Bronchial epithelial cell (primary cell): ENCODE measurements around the gene CPLX1. TPM values are rescaled to one million over a fixed set of nuclear protein-coding genes. Genes with fewer than 3 reads are reported as not detected.

Experiments used
- DNase-seq: peaks from one replicate; pipeline ENCODE4 v3.0.0-alpha.2; 2010; ENCODE audit warnings: low read depth
- FAIRE-seq: peaks from 2 replicates; lab custom pipeline; 2011; peaks lifted over from hg19 to GRCh38; lab: Jason Lieb, UNC
- H3K27me3 ChIP-seq: 2 replicates; pipeline ENCODE4 v1.5.1; 2011; ENCODE audit warnings: low read length; ENCODE audit not compliant: control insufficient read depth, insufficient read depth
- H3K36me3 ChIP-seq: 2 replicates; pipeline ENCODE4 v1.5.1; 2011; ENCODE audit warnings: low read length; ENCODE audit not compliant: control insufficient read depth, insufficient read depth
- H3K4me3 ChIP-seq: 2 replicates; pipeline ENCODE4 v1.5.1; 2011; ENCODE audit warnings: mild to moderate bottlenecking, low read depth, low read length, control low read depth
- total RNA-seq: library from RNA; depleted of rRNA; stranded (reverse); fragments of >200 nt; gene quantifications from 2 replicates; pipeline ENCODE4 v1.2.1, GENCODE V29; 2014
- TF ChIP-seq, protein P1 (sequence below): IDR thresholded peaks from 2 replicates; pipeline ENCODE4 v1.5.1; 2011; ENCODE audit warnings: mild to moderate bottlenecking, moderate library complexity, low read length, control low read depth, inconsistent platforms; ENCODE audit not compliant: insufficient read depth, severe bottlenecking

The CPLX1 gene
- total RNA-seq, 1 donor from 2014 or later: not detected

DNA sequence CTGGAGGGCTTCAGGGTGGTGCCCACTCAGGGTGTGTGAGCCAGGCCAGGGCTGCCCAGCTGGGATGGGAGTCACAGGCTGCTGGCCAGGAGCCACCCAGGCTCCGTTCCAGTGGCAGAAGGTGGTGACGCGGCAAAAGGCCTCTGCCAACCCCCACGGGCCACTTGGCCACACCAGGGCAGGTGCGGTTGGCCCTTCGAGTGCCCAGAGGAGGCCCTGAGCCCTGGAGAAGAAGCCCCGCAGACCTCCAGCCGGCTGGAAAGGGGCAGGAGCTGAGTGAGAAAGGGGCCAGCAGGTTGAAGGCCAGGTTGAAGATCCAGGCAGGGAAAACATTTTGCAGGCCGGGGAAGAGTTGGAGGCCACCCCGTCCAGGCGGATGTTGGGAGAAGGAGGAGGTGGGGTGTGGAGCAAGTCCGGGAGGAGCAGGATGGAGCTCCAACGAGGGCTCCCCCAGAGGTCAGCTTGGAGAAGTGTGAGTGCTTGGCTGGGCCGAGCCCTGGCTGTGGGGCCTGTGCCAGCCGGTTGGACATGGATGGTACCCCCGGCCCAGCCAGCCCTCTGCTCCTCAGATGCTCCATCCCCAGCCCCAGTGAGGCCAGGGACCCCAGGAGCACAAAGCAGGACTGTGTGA lies 2.8 kb upstream of the CPLX1 start:
- H3K4me3 ChIP-seq: no peak overlapping the region
- FAIRE-seq: no peak
- DNase-seq: no peak
- H3K27me3 ChIP-seq: peaks cover 28% of the 10 kb centered on the region
- H3K36me3 ChIP-seq: no peaks in the 10 kb centered on the region
- TF ChIP-seq, protein P1, sequence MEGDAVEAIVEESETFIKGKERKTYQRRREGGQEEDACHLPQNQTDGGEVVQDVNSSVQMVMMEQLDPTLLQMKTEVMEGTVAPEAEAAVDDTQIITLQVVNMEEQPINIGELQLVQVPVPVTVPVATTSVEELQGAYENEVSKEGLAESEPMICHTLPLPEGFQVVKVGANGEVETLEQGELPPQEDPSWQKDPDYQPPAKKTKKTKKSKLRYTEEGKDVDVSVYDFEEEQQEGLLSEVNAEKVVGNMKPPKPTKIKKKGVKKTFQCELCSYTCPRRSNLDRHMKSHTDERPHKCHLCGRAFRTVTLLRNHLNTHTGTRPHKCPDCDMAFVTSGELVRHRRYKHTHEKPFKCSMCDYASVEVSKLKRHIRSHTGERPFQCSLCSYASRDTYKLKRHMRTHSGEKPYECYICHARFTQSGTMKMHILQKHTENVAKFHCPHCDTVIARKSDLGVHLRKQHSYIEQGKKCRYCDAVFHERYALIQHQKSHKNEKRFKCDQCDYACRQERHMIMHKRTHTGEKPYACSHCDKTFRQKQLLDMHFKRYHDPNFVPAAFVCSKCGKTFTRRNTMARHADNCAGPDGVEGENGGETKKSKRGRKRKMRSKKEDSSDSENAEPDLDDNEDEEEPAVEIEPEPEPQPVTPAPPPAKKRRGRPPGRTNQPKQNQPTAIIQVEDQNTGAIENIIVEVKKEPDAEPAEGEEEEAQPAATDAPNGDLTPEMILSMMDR: peak; percentile 5

DNA sequence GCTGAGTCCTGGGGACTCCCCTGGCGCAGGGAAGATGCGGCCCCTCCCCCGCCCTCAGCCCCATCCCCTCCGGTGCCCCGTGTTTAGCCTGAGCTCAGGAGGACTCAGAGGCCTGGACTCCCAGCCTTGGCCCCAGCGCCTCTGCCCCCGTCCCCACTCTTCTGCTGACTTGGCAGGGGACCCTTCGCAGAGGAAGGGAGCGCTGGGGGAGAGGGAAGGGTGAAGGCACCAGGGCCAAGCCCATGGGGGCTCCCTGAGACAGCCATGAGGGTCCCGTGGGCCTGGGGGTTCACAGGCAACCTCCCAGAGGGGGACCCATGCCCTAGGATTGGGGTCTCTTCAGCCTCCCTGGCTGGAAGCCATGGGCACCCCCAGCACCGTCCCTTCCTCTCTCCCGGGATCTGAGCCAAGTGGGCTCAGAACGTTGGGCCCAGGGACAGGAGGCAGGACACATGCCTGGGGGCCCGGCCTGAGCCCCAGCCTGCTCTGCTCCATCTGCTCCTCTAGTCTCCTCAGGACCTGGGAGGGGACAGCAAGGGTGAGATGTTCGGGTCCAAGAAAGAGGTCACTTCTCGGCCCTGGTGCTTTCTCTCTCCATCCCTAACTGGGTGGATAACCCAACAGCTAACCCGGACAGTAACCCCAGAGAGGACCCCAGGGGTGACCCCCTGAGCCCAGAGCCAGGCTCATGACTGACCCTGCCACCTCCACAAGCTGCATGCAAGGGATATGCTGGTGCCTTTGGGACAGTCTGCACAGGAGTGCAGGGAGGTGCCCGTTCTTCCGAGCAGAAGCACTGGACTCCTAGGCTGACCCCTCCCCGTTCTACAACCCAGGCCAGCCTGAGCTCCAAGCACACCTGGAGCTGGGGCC lies 1.5 kb upstream of the CPLX1 start:
- no peak for DNase-seq

DNA sequence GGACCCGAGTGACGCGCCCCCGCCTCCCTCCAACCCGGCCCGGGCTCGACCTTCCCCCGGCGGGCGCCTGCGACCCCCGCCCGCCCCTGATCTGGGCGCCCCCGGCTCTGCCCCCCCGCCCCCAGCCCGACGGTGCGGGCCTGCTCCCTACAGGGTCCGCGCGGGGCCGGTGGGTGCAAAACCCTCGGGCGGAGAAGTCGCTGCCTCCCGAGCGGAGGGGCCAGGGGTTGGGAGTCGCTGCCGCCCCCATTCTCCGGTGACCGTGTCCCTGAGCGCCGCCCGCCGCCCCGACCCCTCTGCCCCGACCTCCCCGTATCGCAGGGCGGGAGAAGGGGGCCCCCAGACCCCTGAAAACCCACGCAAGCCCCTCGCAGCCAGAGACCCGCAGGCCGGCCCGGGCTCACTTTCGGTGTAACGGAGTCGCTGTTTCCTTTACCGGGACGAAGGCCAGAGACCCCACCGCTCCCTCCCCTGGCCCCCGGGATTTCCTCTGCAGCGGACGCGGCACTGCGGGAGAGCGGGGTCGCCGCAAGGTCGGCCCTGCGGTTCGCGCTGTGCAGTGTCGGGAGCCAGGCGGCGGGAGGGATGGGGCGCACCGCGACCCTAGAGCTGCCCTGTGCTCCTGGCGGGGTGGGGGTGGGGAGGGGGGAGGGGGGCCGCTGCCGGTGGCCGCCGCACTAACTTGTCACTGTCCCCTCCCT lies 729 bp upstream of the CPLX1 start:
- TF ChIP-seq, protein P1: no peak
- FAIRE-seq (no peak), DNase-seq (no peak)
- H3K27me3 ChIP-seq: peaks cover 36% of the 10 kb centered on the region
- no peaks in the 10 kb centered on the region for H3K36me3 ChIP-seq
- no peak overlapping the region for H3K4me3 ChIP-seq

More for the DNA sequence above, 1.5 kb upstream of the CPLX1 start:
- H3K27me3 ChIP-seq: peaks cover 35% of the 10 kb centered on the region
- no peak overlapping the region for H3K4me3 ChIP-seq
- TF ChIP-seq, protein P1: no peak
- H3K36me3 ChIP-seq: no peaks in the 10 kb centered on the region
- FAIRE-seq: no peak

DNA sequence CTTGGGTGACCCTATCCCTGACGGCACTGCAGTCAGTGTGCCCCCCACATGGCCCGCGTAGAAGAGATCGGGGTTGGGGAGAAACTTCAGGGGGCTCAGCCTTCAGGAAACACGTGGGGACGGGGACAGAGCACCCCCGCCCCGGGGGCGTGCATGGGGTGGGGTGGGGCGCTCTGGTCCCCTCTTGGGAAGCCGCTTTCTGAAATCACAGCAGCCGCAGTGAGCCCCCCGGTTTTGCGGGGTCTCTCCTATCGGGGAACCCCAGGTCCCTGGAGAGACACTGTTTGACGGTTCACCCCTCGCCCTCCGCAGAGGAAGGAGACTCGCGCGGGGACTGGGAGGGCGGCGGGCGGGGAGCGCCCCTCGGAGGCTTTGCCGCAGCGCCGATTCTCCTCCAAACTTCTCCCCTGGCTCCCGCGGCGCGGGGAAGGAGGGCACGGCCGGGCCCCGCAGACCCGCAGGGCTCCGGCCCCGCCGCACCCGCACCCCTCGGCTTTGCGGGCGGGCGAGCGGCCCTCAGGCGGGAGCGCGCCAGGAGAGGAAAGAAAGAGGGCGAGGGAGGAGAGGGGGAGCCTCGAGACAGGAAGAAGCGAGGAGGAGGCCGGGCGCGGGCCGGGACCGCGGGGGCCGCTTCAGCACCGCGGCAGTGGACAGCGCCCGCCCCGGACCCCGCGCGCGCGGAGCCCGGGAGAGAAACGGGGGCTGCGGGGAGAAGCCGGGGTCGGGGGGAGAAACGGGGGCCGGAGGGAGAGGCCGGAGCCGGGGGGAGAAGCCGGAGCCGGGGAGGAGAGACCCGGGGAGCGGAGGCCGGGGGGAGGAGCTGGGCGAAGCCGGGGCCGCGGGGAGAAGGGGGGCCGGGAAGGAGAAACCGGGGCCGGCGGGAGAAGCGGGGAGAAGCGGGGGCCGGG lies 612 bp downstream of the CPLX1 start:
- FAIRE-seq: no peak
- Histone ChIP-seq H3K4me3 (peak overlapping the region; percentile 17), H3K27me3 (peaks cover 36% of the 10 kb centered on the region)

More for the DNA sequence above, 612 bp downstream of the CPLX1 start:
- DNase-seq: no peak
- TF ChIP-seq, protein P1: no peak
- H3K36me3 ChIP-seq: no peaks in the 10 kb centered on the region
